K562 (cell line): ENCODE results near the gene FSTL4. TPM values are rescaled to one million over a fixed set of nuclear protein-coding genes. Genes with fewer than 3 reads are reported as not detected.

Experiments used
- ATAC-seq: fragments of 200-7000 bp; cut with Tn5 transposase; 3 replicates; pipeline ENCODE4 v1.9.1; 2020; ENCODE audit warnings: moderate library complexity
- BruUV-seq: library from RNA; stranded (reverse); fragments of 400-500 nt; replicated peaks from 2 replicates; lab custom pipeline; 2021; lab: Mats Ljungman, UMichigan
- CTCF ChIA-PET: fragments of 300-600 bp; formaldehyde crosslinking; extraction: SDS; loops from one replicate; lab custom pipeline; 2021; ENCODE audit warnings: low intra/inter-chr PET ratio; lab: Yijun Ruan, JAX
- POLR2A ChIA-PET: fragments of 300-600, 350-650 bp; sonication (Branson Sonifier 250); formaldehyde crosslinking; extraction: SDS; loops from one replicate; lab custom pipeline; 2021; ENCODE audit warnings: antibody characterized with exemption, inconsistent platforms; lab: Yijun Ruan, JAX
- DNase-seq, 4 experiments: peaks; one replicate each; pipeline versions ENCODE4 v3.0.0 to v3.0.0-alpha.2; 2011 to 2018; ENCODE audit warnings: low spot score in 3 of 4, mixed read lengths in 3 of 4; ENCODE audit errors: extremely low read depth in 1 of 4
- FAIRE-seq: peaks from 2 replicates; lab custom pipeline; 2011; peaks lifted over from hg19 to GRCh38; lab: Jason Lieb, UNC
- H2AFZ ChIP-seq: 2 replicates; pipeline ENCODE4 v1.6.0; 2011; ENCODE audit warnings: low read depth, low read length, control low read depth, inconsistent platforms
- H3K27ac ChIP-seq: fragments of 200-600 bp; 3 replicates; pipeline ENCODE4 v1.8.0; 2011; ENCODE audit warnings: low read depth, mild to moderate bottlenecking, control low read depth, inconsistent platforms, low read length, moderate library complexity, mixed read lengths; ENCODE audit errors: extremely low read depth
- H3K27me3 ChIP-seq, 2 experiments: fragments of 300-600 bp in 1 of 2; 2 replicates in 1 of 2; 3 replicates in 1 of 2; pipeline versions ENCODE4 v1.6.0 to v1.8.0; 2011; ENCODE audit warnings: inconsistent platforms in 2 of 2, low read length in 2 of 2, mild to moderate bottlenecking in 1 of 2, mixed read lengths in 1 of 2, moderate library complexity in 1 of 2; ENCODE audit not compliant: control insufficient read depth in 2 of 2, insufficient read depth in 2 of 2
- H3K36me3 ChIP-seq: fragments of 300-600 bp; 3 replicates; pipeline ENCODE4 v1.8.0; 2011; ENCODE audit warnings: mild to moderate bottlenecking, low read length, inconsistent platforms; ENCODE audit not compliant: control insufficient read depth, insufficient read depth
- H3K4me1 ChIP-seq, 2 experiments: fragments of 200-600 bp in 1 of 2; replicated peaks in 1 of 2; 2 replicates in 1 of 2; 3 replicates in 1 of 2; pipeline versions ENCODE4 v1.5.1 to v1.8.0; 2011; ENCODE audit warnings: inconsistent platforms in 2 of 2, low read length in 2 of 2, mild to moderate bottlenecking in 1 of 2, mixed read lengths in 1 of 2, moderate library complexity in 1 of 2; ENCODE audit not compliant: control insufficient read depth in 2 of 2, insufficient read depth in 2 of 2
- H3K4me2 ChIP-seq: 2 replicates; pipeline ENCODE4 v1.6.1; 2011; ENCODE audit warnings: low read length, control low read depth, inconsistent platforms, mixed read lengths; ENCODE audit not compliant: insufficient read depth
- H3K4me3 ChIP-seq: fragments of 200-600 bp; sonication (generic), shearing (Covaris generic); 2 replicates; pipeline ENCODE4 v1.5.1; 2016; ENCODE audit warnings: control low read depth, inconsistent platforms
- H3K79me2 ChIP-seq: fragments of 200-600 bp; 3 replicates; pipeline ENCODE4 v1.8.0; 2011; ENCODE audit warnings: low read length, inconsistent platforms; ENCODE audit not compliant: control insufficient read depth, insufficient read depth
- H3K9ac ChIP-seq, 2 experiments: 2 replicates each; pipeline versions ENCODE4 v1.6.0 to v1.6.1; 2011; ENCODE audit warnings: low read depth in 2 of 2, low read length in 2 of 2, control low read depth in 1 of 2, inconsistent platforms in 1 of 2, mild to moderate bottlenecking in 1 of 2, mixed read lengths in 1 of 2; ENCODE audit not compliant: insufficient read depth in 1 of 2
- H3K9me1 ChIP-seq: one replicate; pipeline ENCODE4 v1.6.0; 2011; ENCODE audit warnings: inconsistent platforms, mild to moderate bottlenecking, low read length, moderate library complexity; ENCODE audit not compliant: control insufficient read depth, insufficient read depth
- H3K9me3 ChIP-seq: replicated peaks from 2 replicates; pipeline ENCODE4 v1.5.1; 2011; ENCODE audit warnings: low read depth, low read length, inconsistent platforms; ENCODE audit not compliant: control insufficient read depth, insufficient read depth
- H4K20me1 ChIP-seq: replicated peaks from 2 replicates; pipeline ENCODE4 v1.6.1; 2011; ENCODE audit warnings: low read length, inconsistent platforms, mixed read lengths; ENCODE audit not compliant: control insufficient read depth, insufficient read depth
- CXXC5 ChIP-seq: fragments of 250-450 bp; sonication (Bioruptor Pico); IDR thresholded peaks from 2 replicates; pipeline ENCODE4 v1.8.0; 2022; ENCODE audit warnings: inconsistent platforms, mild to moderate bottlenecking, moderate library complexity
- FOSL1 ChIP-seq: fragments of 200-800 bp; sonication (Bioruptor generic); conservative IDR thresholded peaks from 2 replicates; pipeline ENCODE4 v1.6.1; 2016; ENCODE audit warnings: missing genetic modification characterization, missing compliant biosample characterization
- HNRNPUL1 ChIP-seq: fragments of 200-400 bp; formaldehyde crosslinking; IDR thresholded peaks from 2 replicates; pipeline ENCODE4 v1.6.1; 2017; ENCODE audit warnings: low read length
- KLF1 ChIP-seq: fragments of 450-650 bp; IDR thresholded peaks from 2 replicates; pipeline ENCODE4 v1.6.1; 2016; ENCODE audit warnings: missing genetic modification characterization, missing compliant biosample characterization
- SETDB1 ChIP-seq: IDR thresholded peaks from one replicate; pipeline ENCODE4 v1.6.1; 2012; ENCODE audit warnings: low read length, control low read depth, inconsistent platforms
- SMAD3 ChIP-seq: fragments of 450-650 bp; formaldehyde crosslinking; conservative IDR thresholded peaks from 2 replicates; pipeline ENCODE4 v1.4.0; 2020; ENCODE audit warnings: mild to moderate bottlenecking
- ZNF143 ChIP-seq: sonication (generic); formaldehyde crosslinking; IDR thresholded peaks from 2 replicates; pipeline ENCODE4 v1.9.0; 2022; ENCODE audit warnings: mild to moderate bottlenecking, missing genetic modification reagents
- ZNF57 ChIP-seq: fragments of 450-650 bp; formaldehyde crosslinking; IDR thresholded peaks from 2 replicates; pipeline ENCODE4 v1.4.0; 2020; ENCODE audit warnings: mild to moderate bottlenecking, moderate library complexity
- ZNF583 ChIP-seq: fragments of 250-450 bp; sonication (Bioruptor Pico); IDR thresholded peaks from 2 replicates; pipeline ENCODE4 v1.4.0; 2020
- WGBS: fragments of 100-300 bp; shearing (Covaris generic); methylation state at CpG from one replicate; pipeline ENCODE4 v1.1.6; 2016; ENCODE audit warnings: low coverage, mixed read lengths; ENCODE audit not compliant: insufficient coverage; ENCODE audit errors: missing lambda C conversion rate; 5-methylcytosine and 5-hydroxymethylcytosine counted together
- in situ Hi-C: fragments of 300-500 bp; cut with MboI; formaldehyde crosslinking; loops from 4 replicates; pipeline ENCODE4 v1.15.0; 2018; ENCODE audit warnings: inconsistent platforms, mixed read lengths
- intact Hi-C: fragments of 100-400 bp; cut with micrococcal nuclease; formaldehyde crosslinking; loops from 2 replicates; pipeline ENCODE4 v1.14.2; 2022
- polyA plus RNA-seq, 8 experiments: library from polyadenylated mRNA; depleted of rRNA in 4 of 8; stranded (reverse) in 5 of 8; unstranded in 3 of 8; fragments of >200 nt; fragmentation: Nextera tagmentation in 2 of 8; fragmentation: Illumina TruSeq in 1 of 8; extraction: Ambion mirVana in 2 of 8; extraction: Trizol in 1 of 8; gene quantifications; 2 replicates each; pipeline versions ENCODE4 v1.2.1 to v1.2.3, GENCODE V29; 2011 to 2014; ENCODE audit warnings: inconsistent platforms in 1 of 8, missing spikeins in 1 of 8
- total RNA-seq, 7 experiments: library from RNA; depleted of rRNA in 6 of 7; stranded (reverse); fragments of >200 nt in 6 of 7; fragmentation: Illumina TruSeq in 2 of 7; extraction: Trizol in 2 of 7; gene quantifications; 2 replicates each; pipeline versions ENCODE4 v1.2.1 to v1.2.3, GENCODE V29; 2011 to 2021; ENCODE audit warnings: low replicate concordance in 1 of 7
- TF ChIP-seq, protein P1 (sequence below): fragments of 450-650 bp; conservative IDR thresholded peaks from 2 replicates; pipeline ENCODE4 v1.6.1; 2016; ENCODE audit warnings: missing genetic modification characterization, low read depth, mild to moderate bottlenecking, control low read depth, missing compliant biosample characterization
- TF ChIP-seq, protein P2 (sequence below): sonication (generic); formaldehyde crosslinking; IDR thresholded peaks from 2 replicates; pipeline ENCODE4 v1.8.1; 2023; ENCODE audit warnings: mild to moderate bottlenecking, missing genetic modification reagents
- TF ChIP-seq, protein P3 (sequence below): fragments of 150-350 bp; IDR thresholded peaks from 2 replicates; pipeline ENCODE4 v1.6.1; 2014; ENCODE audit warnings: low read depth, mild to moderate bottlenecking, low read length, borderline replicate concordance
- TF ChIP-seq, protein P4 (sequence below): IDR thresholded peaks from 2 replicates; pipeline ENCODE4 v1.6.1; 2012; ENCODE audit warnings: low read depth, low read length, improper control_type of control experiment, borderline replicate concordance

Gene FSTL4
- total and polyA plus RNA-seq, 9 of the 15 experiments (the other 6 are each of a cell fraction or from before 2014, with no cell fraction given): 0.08 to 0.18 (median 0.10) TPM; not detected in 5

DNA sequence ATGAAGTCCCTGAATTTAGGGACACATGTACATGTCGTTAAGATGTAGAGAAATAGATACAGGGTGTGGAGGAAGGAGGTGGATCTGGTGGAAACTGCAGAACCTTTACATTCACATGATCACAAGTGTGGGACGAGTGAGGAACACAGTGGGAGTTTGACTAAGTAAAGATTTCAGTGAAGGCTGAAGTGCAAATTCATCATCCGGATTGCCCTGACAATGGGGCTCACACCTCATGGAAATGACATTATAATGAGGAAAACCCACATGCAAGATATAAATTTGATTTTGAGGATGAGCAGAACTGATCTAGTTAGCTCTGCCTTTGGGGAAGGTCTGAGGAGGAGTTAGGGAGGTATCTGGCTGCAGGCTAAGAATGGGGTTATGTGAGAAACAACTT, 173.9 kb downstream of the FSTL4 start:
- no peak overlapping the region for H3K27ac ChIP-seq
- H2AFZ ChIP-seq: no peak overlapping the region
- H3K9me3 ChIP-seq: no peaks in the 10 kb centered on the region
- POLR2A ChIA-PET: no interaction called here
- in situ Hi-C loops (no loop called here), intact Hi-C loops (no loop called here)
- WGBS: 2% methylated on average over 3 of the region's 3 CpGs
- no peaks in the 10 kb centered on the region for H4K20me1 ChIP-seq
- H3K4me1 ChIP-seq: no peaks in the 10 kb centered on the region
- BruUV-seq: no TSS peak
- no peak overlapping the region for H3K4me3 ChIP-seq
- H3K79me2 ChIP-seq: no peaks in the 10 kb centered on the region
- no peaks in the 10 kb centered on the region for H3K36me3 ChIP-seq
- no peak overlapping the region for H3K9ac ChIP-seq
- FAIRE-seq: no peak
- H3K4me2 ChIP-seq: no peak overlapping the region
- no peaks in the 10 kb centered on the region for H3K9me1 ChIP-seq
- peaks cover 0 to 27% of the 10 kb centered on the region in 2 experiments; a peak in 2 of 5 replicates for H3K27me3 ChIP-seq
- ATAC-seq: no peak
- no peak for DNase-seq
- CTCF ChIA-PET: no interaction called here
- TF ChIP-seq SETDB1: no peak
- TF ChIP-seq, protein P1, sequence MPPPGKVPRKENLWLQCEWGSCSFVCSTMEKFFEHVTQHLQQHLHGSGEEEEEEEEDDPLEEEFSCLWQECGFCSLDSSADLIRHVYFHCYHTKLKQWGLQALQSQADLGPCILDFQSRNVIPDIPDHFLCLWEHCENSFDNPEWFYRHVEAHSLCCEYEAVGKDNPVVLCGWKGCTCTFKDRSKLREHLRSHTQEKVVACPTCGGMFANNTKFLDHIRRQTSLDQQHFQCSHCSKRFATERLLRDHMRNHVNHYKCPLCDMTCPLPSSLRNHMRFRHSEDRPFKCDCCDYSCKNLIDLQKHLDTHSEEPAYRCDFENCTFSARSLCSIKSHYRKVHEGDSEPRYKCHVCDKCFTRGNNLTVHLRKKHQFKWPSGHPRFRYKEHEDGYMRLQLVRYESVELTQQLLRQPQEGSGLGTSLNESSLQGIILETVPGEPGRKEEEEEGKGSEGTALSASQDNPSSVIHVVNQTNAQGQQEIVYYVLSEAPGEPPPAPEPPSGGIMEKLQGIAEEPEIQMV (tag): no peak
- TF ChIP-seq, protein P2, sequence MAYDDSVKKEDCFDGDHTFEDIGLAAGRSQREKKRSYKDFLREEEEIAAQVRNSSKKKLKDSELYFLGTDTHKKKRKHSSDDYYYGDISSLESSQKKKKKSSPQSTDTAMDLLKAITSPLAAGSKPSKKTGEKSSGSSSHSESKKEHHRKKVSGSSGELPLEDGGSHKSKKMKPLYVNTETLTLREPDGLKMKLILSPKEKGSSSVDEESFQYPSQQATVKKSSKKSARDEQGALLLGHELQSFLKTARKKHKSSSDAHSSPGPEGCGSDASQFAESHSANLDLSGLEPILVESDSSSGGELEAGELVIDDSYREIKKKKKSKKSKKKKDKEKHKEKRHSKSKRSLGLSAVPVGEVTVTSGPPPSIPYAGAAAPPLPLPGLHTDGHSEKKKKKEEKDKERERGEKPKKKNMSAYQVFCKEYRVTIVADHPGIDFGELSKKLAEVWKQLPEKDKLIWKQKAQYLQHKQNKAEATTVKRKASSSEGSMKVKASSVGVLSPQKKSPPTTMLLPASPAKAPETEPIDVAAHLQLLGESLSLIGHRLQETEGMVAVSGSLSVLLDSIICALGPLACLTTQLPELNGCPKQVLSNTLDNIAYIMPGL (CRISPR knock-in tag): no peak
- no peak for TF ChIP-seq CXXC5 (CRISPR knock-in tag)
- no peak for TF ChIP-seq SMAD3
- no peak for TF ChIP-seq FOSL1 (tag)
- TF ChIP-seq, protein P3, sequence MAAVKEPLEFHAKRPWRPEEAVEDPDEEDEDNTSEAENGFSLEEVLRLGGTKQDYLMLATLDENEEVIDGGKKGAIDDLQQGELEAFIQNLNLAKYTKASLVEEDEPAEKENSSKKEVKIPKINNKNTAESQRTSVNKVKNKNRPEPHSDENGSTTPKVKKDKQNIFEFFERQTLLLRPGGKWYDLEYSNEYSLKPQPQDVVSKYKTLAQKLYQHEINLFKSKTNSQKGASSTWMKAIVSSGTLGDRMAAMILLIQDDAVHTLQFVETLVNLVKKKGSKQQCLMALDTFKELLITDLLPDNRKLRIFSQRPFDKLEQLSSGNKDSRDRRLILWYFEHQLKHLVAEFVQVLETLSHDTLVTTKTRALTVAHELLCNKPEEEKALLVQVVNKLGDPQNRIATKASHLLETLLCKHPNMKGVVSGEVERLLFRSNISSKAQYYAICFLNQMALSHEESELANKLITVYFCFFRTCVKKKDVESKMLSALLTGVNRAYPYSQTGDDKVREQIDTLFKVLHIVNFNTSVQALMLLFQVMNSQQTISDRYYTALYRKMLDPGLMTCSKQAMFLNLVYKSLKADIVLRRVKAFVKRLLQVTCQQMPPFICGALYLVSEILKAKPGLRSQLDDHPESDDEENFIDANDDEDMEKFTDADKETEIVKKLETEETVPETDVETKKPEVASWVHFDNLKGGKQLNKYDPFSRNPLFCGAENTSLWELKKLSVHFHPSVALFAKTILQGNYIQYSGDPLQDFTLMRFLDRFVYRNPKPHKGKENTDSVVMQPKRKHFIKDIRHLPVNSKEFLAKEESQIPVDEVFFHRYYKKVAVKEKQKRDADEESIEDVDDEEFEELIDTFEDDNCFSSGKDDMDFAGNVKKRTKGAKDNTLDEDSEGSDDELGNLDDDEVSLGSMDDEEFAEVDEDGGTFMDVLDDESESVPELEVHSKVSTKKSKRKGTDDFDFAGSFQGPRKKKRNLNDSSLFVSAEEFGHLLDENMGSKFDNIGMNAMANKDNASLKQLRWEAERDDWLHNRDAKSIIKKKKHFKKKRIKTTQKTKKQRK: no peak
- TF ChIP-seq, protein P4, sequence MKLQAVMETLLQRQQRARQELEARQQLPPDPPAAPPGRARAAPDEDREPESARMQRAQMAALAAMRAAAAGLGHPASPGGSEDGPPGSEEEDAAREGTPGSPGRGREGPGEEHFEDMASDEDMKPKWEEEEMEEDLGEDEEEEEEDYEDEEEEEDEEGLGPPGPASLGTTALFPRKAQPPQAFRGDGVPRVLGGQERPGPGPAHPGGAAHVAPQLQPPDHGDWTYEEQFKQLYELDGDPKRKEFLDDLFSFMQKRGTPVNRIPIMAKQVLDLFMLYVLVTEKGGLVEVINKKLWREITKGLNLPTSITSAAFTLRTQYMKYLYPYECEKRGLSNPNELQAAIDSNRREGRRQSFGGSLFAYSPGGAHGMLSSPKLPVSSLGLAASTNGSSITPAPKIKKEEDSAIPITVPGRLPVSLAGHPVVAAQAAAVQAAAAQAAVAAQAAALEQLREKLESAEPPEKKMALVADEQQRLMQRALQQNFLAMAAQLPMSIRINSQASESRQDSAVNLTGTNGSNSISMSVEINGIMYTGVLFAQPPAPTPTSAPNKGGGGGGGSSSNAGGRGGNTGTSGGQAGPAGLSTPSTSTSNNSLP: no peak
- no peak for TF ChIP-seq ZNF143 (CRISPR knock-in tag)
- TF ChIP-seq HNRNPUL1: no peak
- no peak for TF ChIP-seq KLF1 (tag)
- TF ChIP-seq ZNF57 (CRISPR knock-in tag): no peak
- TF ChIP-seq ZNF583 (CRISPR knock-in tag): no peak
